ENCODE results near the gene OR1D2. TPM values are rescaled to one million over a fixed set of nuclear protein-coding genes. Genes with fewer than 3 reads are reported as not detected.
A peak's percentile ranks its signal among the peaks of the same experiment; 100 is the strongest.

Gene OR1D2
- total RNA-seq, 4 donors from 2014 or later, result not detected

DNA sequence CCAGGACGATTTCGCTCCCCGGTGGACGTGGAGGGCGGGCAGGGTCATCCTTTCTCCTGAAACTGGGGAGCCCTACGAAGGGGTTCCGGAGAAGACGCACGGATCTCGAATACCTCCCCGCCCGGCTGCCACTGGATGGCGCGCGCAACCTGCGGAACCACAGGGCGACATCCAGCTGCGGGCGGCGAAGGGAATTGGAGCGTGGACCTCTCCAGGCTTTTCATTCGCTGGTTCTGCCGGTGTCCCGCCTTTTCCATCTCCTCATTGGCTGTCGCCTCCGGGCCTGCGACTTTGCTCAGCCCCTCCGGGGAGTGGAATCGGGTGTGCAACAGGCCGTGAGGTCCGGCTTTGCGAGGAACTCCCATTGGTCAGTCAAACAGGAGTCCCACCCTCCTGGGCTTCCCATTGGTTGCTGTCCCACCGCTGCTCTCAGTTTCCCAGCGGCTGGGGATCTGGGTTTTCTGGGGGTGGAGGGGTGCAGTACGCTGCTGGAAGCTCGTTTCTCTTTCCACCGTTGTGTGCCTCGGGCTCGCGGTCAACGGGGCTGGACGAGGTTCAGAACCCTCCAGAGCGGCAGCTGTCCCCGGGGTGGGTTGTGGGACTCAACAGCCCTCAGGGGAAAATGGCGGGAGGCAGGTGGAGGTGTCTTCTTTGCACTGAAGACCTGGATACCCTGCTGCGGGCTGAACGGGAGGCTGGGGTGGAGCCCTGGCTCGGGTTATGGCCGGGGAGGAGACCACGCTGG is 55.3 kb downstream of the OR1D2 start:
- TF ChIP-seq, protein P1, sequence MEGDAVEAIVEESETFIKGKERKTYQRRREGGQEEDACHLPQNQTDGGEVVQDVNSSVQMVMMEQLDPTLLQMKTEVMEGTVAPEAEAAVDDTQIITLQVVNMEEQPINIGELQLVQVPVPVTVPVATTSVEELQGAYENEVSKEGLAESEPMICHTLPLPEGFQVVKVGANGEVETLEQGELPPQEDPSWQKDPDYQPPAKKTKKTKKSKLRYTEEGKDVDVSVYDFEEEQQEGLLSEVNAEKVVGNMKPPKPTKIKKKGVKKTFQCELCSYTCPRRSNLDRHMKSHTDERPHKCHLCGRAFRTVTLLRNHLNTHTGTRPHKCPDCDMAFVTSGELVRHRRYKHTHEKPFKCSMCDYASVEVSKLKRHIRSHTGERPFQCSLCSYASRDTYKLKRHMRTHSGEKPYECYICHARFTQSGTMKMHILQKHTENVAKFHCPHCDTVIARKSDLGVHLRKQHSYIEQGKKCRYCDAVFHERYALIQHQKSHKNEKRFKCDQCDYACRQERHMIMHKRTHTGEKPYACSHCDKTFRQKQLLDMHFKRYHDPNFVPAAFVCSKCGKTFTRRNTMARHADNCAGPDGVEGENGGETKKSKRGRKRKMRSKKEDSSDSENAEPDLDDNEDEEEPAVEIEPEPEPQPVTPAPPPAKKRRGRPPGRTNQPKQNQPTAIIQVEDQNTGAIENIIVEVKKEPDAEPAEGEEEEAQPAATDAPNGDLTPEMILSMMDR (IDR thresholded peaks at IDR 0.05), result peak; percentile 41 to 81 (median 72)
- TF ChIP-seq POLR2A (IDR thresholded peaks at IDR 0.05), result no peak
- DNase-seq, result peak; percentile 94 to 97 (median 97)
- peaks cover 0 to 3% (median 1%) of the 10 kb centered on the region in 4 donors for H3K9me3 ChIP-seq
- H3K27me3 ChIP-seq, result no peaks in the 10 kb centered on the region
- H3K27ac ChIP-seq, result peak overlapping the region; percentile 28 to 82 (median 54)
- peaks cover 0 to 5% (median 0%) of the 10 kb centered on the region in 4 donors for H3K4me1 ChIP-seq
- H3K4me3 ChIP-seq, result peak overlapping the region; percentile 53 to 73 (median 61)
- no peaks in the 10 kb centered on the region for H3K36me3 ChIP-seq

DNA sequence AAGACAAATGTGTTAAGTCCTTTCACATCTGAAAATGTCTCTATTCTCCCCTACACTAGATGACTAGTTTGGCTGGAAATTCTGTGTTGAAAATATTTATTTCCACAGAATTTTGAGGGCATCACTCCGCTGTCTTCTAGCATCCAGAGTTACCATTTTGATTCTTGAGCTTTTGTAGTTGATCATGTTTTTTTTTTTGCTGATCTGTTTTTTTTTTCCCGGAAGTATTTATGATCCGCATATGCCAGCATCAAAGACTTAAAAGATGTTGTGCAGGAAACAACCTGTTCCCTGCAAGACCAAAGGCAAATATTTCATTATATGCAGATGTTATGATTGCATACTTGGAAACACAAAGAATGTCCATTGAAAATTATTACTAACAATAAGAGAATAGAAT is 57.5 kb downstream of the OR1D2 start:
- Histone ChIP-seq H3K36me3 (no peaks in the 10 kb centered on the region), H3K27me3 (no peaks in the 10 kb centered on the region), H3K4me1 (peaks cover 0 to 5% (median 0%) of the 10 kb centered on the region in 4 donors), H3K9me3 (peaks cover 0 to 6% (median 3%) of the 10 kb centered on the region in 4 donors), H3K27ac (no peak overlapping the region), H3K4me3 (no peak overlapping the region)
- TF ChIP-seq, protein P1 (IDR thresholded peaks at IDR 0.05), result no peak
- no peak for TF ChIP-seq POLR2A (IDR thresholded peaks at IDR 0.05)
- DNase-seq, result no peak

- no peak overlapping the region for H3K4me3 ChIP-seq
- no peaks in the 10 kb centered on the region for H3K36me3 ChIP-seq
- peaks cover 0 to 6% (median 3%) of the 10 kb centered on the region in 4 donors for H3K9me3 ChIP-seq
- no peaks in the 10 kb centered on the region for H3K27me3 ChIP-seq
- no peak overlapping the region for H3K27ac ChIP-seq
- H3K4me1 ChIP-seq, result peaks cover 0 to 5% (median 0%) of the 10 kb centered on the region in 4 donors
- TF ChIP-seq POLR2A (IDR thresholded peaks at IDR 0.05), result no peak
- TF ChIP-seq, protein P1 (IDR thresholded peaks at IDR 0.05), result peak in 1 of 6 experiments; percentile 12
- peak in 1 of 3 donors; percentile 37 for DNase-seq
These were observed 60.4 kb downstream of the OR1D2 start for GRCh38 chr17:3043737-3044365.

GRCh38 chr17:3040882-3041281 is 63.3 kb downstream of the OR1D2 start:
- Histone ChIP-seq H3K36me3 (no peaks in the 10 kb centered on the region), H3K4me1 (no peaks in the 10 kb centered on the region), H3K27ac (no peak overlapping the region), H3K9me3 (peaks cover 0 to 6% (median 3%) of the 10 kb centered on the region in 4 donors), H3K4me3 (no peak overlapping the region), H3K27me3 (no peaks in the 10 kb centered on the region)
- TF ChIP-seq, protein P1 (IDR thresholded peaks at IDR 0.05), result no peak
- no peak for TF ChIP-seq POLR2A (IDR thresholded peaks at IDR 0.05)
- no peak for DNase-seq

DNA sequence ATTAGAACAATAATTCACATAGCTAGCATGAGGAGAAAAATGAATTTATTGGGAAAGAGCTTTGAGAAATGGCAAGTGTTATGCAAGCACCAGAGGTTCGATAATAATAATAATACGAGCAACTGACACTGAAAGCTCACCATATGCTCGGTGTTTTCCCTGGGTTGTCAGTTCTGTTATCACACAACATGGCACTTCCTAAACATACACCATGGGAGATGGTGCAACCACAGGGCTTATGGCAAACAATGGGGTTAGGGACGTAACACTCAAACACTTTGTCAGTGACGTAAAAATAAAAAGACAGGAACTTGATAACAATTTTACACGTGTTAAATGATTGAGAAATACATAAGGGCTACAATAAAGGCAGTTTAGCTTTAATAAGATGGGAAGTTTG is 64.5 kb downstream of the OR1D2 start:
- peaks cover 0 to 6% (median 3%) of the 10 kb centered on the region in 4 donors for H3K9me3 ChIP-seq
- no peak for TF ChIP-seq POLR2A (IDR thresholded peaks at IDR 0.05)
- TF ChIP-seq, protein P1 (IDR thresholded peaks at IDR 0.05), result no peak
- no peak overlapping the region for H3K4me3 ChIP-seq
- H3K27me3 ChIP-seq, result no peaks in the 10 kb centered on the region
- no peak overlapping the region for H3K27ac ChIP-seq
- no peak for DNase-seq
- H3K36me3 ChIP-seq, result no peaks in the 10 kb centered on the region
- H3K4me1 ChIP-seq, result no peaks in the 10 kb centered on the region

Data from Peyer's patch (tissue), 4 donors.